ENCODE measurements around the gene MYO15A. TPM values are rescaled to one million over a fixed set of nuclear protein-coding genes. Genes with fewer than 3 reads are reported as not detected.

Gene MYO15A
- total and polyA plus RNA-seq, 2 of the 4 experiments (the other 2 are of a cell fraction) = 0.18 to 1.1 TPM

GRCh38 chr17:18100616-18101015, 7.9 kb upstream of the MYO15A start:
- dilution Hi-C loops (cut with HindIII; ENCODE audit: low sequenced_read_pairs, unreplicated experiment) (no loop called here), intact Hi-C loops (cut with micrococcal nuclease) (no loop called here), in situ Hi-C loops (cut with MboI; ENCODE audit: low sequenced_read_pairs) (no loop called here)
- ChIA-PET POLR2A (ENCODE audit: unreplicated experiment) (no interaction called here), CTCF (no interaction called here)
- Histone ChIP-seq H2BK5ac (ENCODE audit: low read depth, low read length, poor library complexity, severe bottlenecking) (no peak overlapping the region), H2AK9ac (replicated peaks; ENCODE audit: low read depth, low read length, poor library complexity) (no peak overlapping the region), H2AK5ac (ENCODE audit: low read depth, low read length) (no peak overlapping the region), H2BK20ac (ENCODE audit: low read depth, low read length) (no peak overlapping the region), H3K27ac (ENCODE audit: insufficient read depth, low read length) (no peak overlapping the region), H3K36me3 (ENCODE audit: control insufficient read depth, insufficient read depth, low read length) (peaks cover 79% of the 10 kb centered on the region), H4K91ac (ENCODE audit: insufficient read depth, low read depth, low read length) (no peak overlapping the region), H3K56ac (ENCODE audit: extremely low read depth, insufficient read depth, low read length) (no peak overlapping the region), H3K4me3 (ENCODE audit: insufficient read depth, low read depth, low read length) (no peak overlapping the region), H3K4me1 (ENCODE audit: control insufficient read depth, insufficient read depth, low read length) (no peaks in the 10 kb centered on the region), H3K4me2 (ENCODE audit: low read depth, low read length) (no peak overlapping the region), H2BK120ac (ENCODE audit: low read depth, low read length) (no peak overlapping the region), H3K79me1 (ENCODE audit: low read depth in 1 of 2, low read length in 2 of 2) (peaks cover 3 to 9% of the 10 kb centered on the region in 2 experiments; a peak in 2 of 4 replicates), H3K23ac (ENCODE audit: low read depth, low read length) (no peak overlapping the region), H3K4ac (ENCODE audit: low read depth, low read length) (no peak overlapping the region), H3K9me3 (ENCODE audit: control insufficient read depth, insufficient read depth, low read length) (no peaks in the 10 kb centered on the region), H3K14ac (replicated peaks; ENCODE audit: low read depth, low read length) (no peak overlapping the region), H2AFZ (replicated peaks; ENCODE audit: low read length, poor library complexity) (no peak overlapping the region), H3K27me3 (ENCODE audit: control insufficient read depth, insufficient read depth, low read length) (no peaks in the 10 kb centered on the region), H3K9ac (ENCODE audit: low read depth, low read length) (no peak overlapping the region), H2BK15ac (ENCODE audit: low read depth, low read length) (no peak overlapping the region), H3K18ac (ENCODE audit: low read depth, low read length) (no peak overlapping the region), H4K5ac (ENCODE audit: low read depth, low read length) (no peak overlapping the region), H4K8ac (ENCODE audit: low read depth in 2 of 2, low read length in 2 of 2) (no peak overlapping the region), H3K9me1 (ENCODE audit: insufficient read depth, low read length) (peaks cover 5% of the 10 kb centered on the region; the same call in 1 of the 2 replicates), H4K20me1 (ENCODE audit: insufficient read depth, low read length) (peaks cover 10% of the 10 kb centered on the region)
- DNase-seq (no peak), ATAC-seq (ENCODE audit: low read depth) (no peak)
- BruUV-seq (replicated peaks) = no TSS peak
- WGBS, 2 experiments (ENCODE audit: extremely low coverage in 2 of 2, insufficient read length in 1 of 2) = 85% methylated on average over 8 of the region's 10 CpGs; no CpG with 5 or more reads in 1 of the 2 experiments
- TF ChIP-seq CEBPB (IDR thresholded peaks at IDR 0.05; ENCODE audit: low read depth, low read length) (no peak), USF2 (IDR thresholded peaks at IDR 0.05; ENCODE audit: low read depth, low read length) (no peak), SMC3 (IDR thresholded peaks at IDR 0.05; ENCODE audit: low read depth, low read length) (no peak), MXI1 (IDR thresholded peaks at IDR 0.05; ENCODE audit: borderline replicate concordance, low read depth, low read length) (no peak), POLR2A (IDR thresholded peaks at IDR 0.05; ENCODE audit: low read depth, low read length) (no peak), RAD21 (IDR thresholded peaks at IDR 0.05; ENCODE audit: low read length) (no peak)
